NOMO-1 (cell line): ENCODE data around the gene TPD52L1.
"Not testable (repeated sequence)": the region's sequence is repeated elsewhere in the genome, so short reads cannot be mapped to it uniquely, and the experiment has no call there.

Experiments used
- DNase-seq, 2 experiments: peaks; one replicate each; lab custom pipeline; 2025; ENCODE audit not compliant: unreplicated experiment in 2 of 2; lab: John Stamatoyannopoulos, UW

TPD52L1 gene, protein sequence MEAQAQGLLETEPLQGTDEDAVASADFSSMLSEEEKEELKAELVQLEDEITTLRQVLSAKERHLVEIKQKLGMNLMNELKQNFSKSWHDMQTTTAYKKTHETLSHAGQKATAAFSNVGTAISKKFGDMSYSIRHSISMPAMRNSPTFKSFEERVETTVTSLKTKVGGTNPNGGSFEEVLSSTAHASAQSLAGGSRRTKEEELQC

DNA sequence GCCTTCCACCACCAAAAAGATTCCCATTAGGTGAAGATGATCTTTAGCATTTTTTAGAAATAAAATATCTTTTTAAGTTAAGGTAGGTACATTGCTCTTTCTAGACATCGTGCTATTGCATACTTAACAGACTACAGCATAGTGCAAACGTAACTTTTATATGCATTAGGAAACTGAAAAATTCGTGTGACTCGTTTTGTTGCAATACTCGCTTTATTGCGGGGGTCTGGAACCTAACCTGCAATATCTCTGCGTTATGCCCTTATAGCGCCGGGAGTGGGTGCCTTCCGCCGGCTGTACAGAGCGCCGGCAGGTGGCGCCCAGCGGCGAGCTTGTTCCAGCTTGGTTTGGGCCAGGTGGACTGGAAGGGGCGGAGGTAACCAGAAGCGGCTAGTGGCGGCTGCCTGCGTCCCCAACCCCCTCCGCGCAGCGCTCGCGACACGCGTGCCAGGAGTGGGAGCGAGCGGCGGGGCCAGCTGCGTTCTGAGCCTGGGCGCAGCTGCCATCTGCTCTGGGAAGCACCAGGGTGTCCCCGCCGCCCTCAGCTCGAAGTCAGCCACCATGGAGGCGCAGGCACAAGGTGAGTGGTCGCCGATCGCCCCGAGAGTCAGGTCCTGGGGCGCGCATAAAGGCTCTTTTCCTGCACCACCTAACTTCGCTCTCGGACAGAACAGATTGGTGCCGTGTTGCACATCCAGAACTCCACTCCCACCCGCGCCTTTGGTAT is at the start of gene TPD52L1:
TSS of gene TPD52L1 (plus strand) at position 383 of the 727 bp plus-strand sequence. CDS start at position 562, 179 bp downstream.
- peak; percentile 48 to 50 for DNase-seq

DNA sequence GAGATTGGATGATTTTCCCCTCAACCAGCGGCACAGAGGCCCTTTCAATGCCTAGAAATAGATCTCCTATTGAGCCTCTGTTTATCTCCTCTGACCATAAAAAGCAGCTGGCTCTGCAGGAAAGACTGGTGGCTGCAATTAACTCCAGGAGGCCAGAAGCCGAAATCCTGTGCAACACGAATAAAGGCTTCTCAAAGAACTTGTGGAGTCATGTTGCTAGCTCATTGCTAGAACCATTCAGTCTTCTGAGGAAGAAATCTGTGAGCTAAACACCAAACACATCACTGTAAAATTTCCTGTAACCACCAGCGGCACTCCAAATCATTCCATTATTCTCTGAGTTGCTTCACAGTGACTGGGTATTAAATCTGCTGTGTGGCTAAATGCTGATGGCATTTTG is 49.1 kb upstream of the TPD52L1 start:
- DNase-seq: no peak

DNA sequence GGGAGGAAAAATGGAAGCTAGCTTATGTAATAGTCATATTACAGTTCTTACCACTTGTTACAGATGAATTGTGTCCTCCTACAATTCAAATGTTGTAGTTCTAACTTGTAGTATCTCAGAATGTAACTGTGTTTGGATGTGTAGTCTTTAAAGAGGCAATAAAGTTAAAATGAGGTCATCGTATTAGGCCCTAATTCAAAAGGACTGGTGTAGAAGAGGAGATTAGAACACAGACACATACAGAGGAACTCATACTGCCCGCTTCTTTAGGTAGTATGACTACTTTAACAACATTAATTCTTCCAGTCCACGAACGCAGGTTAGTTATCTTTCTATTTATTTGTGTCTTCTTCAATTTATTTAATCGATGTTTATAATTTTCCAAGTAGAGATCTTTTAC is 46.5 kb upstream of the TPD52L1 start:
- DNase-seq: no peak

DNA sequence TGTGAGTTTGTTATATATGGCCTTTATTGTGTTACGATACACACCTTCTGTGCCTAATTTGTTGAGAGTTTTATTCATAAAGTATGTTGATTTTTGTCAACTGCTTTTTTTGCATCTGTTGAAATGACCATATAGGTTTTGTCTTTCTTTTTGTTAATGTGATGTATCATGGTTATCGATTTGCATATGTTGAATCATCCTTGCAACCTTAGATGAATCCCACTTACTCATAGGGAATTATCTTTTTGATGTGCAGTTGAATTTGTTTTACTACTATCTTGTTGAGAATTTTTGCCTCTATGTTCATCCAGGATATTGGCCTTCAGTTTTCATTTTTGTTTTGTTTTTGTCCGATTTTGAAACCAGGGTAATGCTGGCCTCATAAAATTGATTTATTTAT is 45.7 kb upstream of the TPD52L1 start:
- DNase-seq: no peak

DNA sequence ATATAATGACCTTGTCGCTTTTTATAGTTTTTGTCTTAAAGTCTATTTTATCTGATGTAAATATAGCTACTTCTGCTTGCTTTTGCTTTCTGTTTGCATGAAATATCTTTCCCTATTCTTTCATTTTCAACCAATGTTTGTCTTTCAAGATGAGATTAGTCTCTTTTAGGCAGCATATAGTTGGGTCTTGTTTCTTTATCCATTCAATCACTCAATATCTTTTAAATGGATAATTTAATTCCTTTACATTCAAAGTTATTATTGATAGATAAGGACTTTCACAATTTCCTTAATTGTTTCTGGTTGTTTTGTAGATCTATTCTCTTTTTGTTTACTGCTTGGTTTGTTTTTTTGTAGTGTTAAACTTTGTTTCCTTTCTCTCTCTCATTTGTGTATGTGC is 43.5 kb upstream of the TPD52L1 start:
- no peak for DNase-seq

DNA sequence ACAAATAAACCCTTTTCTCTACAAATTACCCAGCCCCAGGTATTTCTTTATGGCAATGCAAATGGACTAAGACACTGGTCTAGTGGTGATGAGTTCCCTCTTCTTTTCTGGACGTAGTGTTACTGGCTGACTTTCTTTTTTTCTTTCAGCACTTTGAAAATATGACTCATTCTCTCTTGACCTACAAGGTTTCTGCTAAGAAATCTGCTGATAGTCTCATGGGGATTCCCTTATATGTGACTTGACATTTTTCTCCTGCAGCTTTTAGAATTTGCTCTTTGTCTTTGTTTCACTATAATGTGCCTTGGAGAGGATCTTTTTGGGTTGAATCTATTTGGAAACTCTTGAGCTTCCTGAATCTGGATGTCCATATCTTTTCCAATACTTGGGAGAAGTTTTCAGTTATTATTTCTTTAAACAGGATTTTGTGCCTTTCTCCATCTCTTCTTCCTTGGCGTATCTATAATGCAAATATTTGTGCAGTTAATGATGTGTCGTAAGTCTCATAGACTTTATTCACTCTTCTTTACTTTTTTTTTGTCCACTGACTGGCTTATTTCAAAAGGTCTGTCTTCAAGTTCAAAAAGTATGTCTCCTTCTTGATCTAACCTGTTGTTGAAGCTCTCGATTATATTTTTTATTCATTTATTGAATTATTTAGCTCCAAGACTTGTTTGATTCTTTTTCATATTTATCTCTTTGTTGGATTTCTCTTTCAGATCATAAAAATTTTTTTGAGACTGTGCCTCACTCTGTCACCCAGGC is 42.2 kb upstream of the TPD52L1 start:
- no peak for DNase-seq

DNA sequence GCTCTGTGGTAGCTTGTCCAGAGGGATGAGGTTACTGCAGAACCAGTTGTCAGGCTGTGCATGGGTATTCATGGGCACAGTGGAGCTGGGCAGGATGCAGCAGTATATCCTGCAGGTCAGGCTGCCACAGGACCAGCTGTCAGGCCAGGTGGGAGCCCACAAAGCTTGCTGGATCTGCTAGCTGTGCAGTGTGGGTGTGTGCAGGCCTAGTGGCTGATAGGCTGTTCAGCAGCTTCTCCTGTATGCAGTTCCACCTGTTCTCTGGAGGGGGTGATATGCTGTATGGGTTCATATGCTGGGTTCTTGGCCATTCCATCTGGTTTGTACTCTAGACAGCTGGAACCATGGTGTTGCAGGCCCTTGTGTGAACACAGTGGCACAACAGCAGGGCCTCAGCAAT is 40.6 kb upstream of the TPD52L1 start:
- DNase-seq: no peak

DNA sequence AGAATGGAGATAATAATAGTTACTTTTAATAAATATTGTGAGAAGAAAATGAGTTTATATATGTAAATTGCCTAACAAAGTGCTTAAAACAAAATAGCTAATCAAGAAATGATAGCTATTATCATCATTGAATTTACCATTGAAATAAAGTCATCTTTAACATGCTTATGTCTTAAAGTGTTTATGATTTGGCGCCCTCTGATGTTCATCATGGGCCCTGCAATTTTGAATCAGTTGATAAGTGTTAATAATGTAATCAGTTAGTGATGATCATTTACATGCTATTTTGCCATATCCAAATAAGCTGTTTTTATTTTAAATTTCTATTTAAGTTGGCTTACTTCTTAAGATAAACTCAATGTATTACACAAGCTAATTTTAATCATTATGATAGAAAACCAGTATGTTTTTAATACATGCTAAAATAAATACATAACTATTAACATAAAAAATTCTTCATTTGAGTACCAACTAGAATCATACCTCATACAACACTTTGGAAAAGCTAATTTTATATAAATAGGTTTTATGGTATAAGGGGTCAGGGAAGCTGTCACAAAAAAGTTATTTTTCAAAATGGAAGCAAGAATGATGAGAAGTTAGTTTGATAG is 39.2 kb upstream of the TPD52L1 start:
- DNase-seq: peak in 1 of 2 experiments; percentile 31

DNA sequence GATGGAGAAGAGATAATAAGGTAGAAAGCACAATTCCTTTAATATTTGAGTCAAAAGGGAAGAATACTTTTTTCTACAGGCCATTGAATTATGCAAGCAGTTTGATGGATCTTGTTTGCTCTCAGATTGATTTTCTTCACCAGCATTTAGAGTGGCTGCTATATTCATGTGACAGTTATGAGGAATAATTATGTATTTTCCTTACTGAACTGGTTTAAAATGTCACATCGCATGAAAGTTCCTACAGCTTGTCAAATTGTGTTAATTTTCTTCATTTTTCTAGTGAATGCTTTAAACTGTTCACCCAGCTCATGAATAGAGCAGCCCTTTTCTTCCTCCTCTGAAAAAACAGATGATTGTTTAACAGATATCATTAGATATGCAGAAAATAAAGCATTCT is 37.4 kb upstream of the TPD52L1 start:
- DNase-seq: no peak

DNA sequence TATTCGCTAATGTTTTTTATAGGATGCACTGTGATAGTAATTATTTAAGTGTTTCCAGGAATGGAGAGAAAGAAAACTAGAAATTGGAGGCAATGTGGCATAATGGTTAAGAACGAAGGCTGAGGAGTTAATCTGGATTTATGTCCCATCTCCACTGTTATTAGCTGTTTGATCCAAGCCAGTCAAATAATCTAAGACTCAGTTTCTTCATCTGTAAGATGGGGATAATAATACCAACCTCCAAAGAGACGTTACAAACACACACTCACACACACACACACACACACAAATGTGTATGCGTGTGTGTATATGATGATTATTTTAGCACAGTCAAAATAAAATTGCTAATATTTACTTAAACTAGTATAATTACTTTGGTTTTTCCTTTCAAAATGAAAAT is 36.9 kb upstream of the TPD52L1 start:
- no peak for DNase-seq

DNA sequence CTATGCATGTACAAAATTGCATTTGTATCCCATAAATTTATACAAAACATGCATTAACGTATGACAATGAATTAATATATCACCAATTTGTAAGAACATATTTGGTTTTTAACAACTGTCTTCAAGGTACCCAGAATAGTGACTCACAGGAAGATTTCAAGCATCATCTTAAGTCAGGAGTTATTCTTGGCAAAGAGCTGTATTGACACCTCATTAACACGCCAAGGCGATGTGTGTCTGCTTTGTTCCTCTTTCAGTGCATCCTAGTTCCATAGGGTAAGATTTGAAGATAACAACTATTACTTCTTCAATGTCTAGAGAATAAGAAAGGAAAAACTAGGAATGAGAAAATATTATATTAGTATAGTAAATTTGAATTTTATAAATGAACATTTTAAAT is 35.8 kb upstream of the TPD52L1 start:
- DNase-seq: peak in 1 of 2 experiments; percentile 7

DNA sequence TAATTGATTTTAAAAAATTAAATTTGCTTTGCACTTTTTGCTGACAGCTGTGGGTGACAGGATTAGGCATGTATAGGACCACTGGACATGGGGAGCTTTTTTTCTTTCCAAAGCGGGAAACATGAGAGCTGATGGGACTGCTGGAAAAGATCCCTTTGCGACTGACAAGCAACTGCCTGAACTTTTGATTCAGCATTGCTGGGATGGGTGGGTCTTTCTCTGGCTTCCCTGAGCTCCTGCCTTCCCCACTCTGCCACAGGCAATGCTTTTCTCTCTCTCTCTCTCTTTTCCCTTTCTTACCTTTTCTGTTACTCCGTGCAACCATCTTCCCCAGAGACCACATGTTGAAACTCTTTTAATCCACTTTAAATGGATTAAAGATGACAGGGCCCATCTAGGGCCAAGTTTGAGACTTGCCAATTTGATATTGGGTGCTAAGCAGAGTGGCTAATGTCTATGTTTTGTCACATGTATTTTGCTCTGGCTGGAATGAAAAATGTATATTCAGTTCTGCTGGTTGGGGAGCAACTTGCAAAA is 33.5 kb upstream of the TPD52L1 start:
- no peak for DNase-seq

DNA sequence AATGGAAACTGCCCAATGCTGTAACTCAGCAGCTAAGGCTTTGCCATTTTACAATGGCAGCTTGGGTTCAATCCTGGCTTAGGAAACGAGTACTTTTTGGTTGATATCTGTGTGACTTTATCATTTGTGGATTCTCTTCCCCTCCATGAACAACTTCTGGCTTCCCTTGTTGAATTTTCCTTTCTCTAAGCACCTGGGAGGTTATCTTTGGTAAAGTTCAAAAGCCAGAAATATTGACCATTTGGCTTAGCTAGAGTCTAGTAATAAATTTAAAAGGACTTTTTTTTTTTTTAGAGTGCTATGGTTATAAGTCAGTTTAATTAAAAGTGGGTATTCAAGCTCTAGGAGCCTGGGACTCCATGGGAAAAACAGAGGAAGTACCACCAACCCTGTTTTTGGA is 31.7 kb upstream of the TPD52L1 start:
- DNase-seq: no peak

DNA sequence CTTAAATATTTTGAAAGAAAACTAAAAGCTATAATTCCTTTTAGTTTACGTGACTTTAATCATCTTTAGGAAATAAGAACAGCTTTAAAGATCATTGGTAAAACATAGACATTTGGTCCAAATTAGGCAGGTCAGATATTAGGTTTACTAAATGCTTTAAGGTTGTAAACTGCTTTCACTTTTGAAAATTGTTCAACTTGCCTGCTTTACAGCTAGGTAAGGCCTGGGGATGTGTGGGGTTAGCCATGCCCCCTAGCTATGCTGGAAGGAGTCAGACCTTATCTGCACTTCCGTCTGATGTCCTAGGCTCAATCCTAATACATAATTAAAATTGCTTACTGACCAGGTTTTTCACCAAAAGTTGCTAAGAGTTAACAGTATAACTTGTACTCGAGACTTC is 30.5 kb upstream of the TPD52L1 start:
- DNase-seq: no peak

DNA sequence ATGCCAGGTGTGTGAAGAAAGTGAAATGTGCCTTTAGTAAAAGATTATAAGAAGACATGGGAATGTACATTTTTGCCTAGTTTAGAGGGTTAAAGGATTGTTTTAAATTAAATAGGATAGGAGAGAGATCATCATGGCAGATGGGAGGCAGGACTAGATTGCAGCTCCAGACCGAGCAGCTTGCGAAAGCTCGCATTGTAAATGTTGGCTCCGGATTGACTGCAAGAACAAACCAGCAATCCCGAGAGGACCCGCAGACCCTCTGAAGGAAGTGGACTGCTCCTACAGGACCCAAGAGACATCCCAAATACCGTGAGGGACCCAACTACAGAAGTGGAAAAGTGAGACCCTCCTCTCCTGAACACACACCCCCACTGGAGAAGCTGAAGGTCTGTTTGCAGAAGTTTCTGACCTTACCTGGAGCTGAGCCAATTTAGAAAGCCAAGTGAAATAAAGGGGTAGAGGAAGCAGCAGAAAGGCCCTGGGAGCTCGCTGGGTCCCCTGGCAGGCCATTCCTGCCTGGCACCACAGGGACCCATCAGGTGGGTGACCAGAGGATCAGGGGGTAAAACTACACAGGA is 30.0 kb upstream of the TPD52L1 start:
- no peak for DNase-seq

DNA sequence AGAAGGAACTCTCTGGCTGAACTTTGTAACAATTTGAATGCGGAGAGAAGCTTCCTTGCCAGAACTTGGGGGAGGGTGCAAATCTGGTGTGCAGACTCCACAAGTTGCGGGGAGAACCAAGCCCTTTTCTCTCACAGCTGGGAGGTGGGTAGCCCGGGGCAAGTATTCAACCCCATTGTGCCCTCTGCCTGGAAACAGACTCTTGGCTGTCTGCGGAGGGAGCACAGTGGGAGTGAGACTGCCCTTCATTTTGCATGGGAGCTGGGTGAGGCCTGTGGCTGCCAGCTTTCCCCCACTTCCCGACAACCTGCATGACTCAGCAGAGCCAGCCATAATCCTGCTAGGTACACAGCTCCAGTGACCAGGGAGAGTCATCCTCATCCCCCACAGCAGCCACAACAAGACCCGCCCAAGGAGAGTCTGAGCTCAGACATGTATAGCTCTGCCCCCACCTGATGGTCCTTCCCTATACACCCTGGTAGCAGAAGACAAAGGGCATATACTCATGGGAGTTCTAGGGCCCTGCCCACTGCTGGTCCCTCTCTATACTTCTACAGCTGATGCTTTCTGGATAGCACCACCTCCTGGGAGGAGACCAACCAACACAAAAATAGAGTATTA is 29.4 kb upstream of the TPD52L1 start:
- no peak for DNase-seq

DNA sequence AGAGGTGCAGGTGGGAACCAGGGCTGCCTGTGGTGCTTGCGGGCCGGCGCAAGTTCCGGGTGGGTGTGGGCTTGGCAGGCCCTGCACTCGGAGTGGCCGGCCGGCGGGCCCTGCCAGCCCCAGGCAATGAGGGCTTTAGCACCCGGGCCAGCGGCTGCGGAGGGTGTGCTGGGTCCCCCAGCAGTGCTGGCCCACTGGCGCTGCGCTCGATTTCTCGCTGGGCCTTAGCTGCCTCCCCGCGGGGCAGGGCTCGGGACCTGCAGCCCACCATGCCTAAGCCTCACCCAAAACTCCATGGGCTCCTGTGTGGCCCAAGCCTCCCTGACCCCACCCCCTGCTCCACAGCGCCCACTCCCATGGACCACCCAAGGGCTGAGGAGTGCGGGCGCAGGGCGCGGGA is 27.7 kb upstream of the TPD52L1 start:
- not testable (repeated sequence) for DNase-seq

DNA sequence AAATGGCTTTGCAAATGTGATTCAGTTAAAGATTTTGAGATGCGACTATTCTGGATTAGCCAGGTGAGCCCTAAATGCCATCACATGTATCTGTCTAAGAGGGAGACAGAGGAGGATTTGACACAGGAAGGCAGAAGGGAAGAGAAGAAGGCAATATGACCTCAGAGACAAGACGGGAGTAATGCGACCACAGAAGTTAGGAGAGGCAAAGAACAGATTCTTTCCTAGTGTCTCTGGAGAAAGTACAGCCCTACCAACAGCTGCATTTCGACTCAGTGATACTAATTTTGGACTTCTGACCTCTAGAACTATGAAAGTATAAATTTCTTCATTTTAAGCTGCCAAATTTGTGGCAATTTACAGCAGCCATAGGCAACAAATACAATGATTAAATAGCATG is 24.2 kb upstream of the TPD52L1 start:
- no peak for DNase-seq

DNA sequence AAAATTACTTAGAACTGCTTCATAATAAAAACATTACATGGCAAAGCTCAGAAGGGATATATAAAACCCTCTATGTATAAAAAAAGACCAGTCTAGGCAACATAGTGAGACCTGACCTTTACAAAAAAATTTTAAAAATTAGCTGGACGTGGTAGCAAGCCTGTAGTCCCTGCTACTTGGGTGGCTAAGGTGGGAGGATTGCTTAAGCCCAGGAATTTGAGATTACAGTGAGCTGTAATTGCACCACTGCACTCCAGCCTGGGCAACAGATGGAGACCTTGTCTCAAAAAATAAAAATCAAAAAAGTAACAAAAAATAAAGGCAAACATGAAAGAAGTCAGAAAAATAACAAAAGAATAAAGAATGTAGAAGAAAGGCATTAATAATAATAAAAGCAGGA is 21.5 kb upstream of the TPD52L1 start:
- DNase-seq: no peak

DNA sequence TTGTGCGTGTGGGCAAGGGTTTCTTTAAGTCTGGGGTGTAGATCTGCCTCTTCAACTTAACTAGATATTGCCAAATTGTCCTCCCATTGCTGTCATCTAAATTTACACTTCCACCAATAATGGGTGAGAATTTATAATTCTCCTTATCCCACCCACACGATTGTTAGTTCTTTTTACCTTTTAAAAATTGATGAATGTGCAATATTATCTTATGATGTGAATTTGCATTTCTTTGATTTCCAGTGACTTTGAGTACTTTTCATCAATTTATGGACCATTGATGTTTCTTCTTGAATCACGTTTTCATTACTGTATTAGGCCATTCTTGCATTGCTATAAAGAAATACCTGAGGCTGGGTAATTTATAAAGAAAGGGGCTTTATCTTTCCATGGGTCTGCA is 17.2 kb upstream of the TPD52L1 start:
- DNase-seq: no peak
